ENCODE data around the gene DOCK4.

DOCK4 gene

DNA sequence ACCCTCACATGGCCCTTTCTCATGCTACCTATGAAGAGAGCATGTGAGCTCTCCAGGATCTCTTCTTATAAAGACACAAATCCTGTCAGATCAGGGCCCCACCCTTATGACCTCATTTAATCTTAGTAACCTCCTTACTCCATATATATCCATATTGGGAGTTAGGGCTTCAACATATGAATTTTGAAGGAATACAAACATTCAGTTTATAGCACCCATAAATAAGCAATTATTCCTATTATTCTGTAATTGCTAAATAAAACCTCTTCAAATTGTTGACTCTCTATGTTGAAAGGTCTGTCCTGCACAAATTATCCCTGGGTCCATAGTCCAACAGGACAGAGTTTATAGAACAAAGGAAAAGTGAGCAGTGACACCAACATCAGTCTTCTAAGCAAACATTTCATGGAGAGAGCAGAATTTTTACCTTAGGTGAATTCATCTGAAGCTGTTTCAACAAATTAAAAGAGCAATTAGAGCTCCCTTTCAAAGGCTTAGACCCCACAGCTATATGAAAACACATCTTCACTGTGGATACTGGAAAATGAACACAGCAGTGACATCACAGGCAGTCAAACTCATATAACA, 12.2 kb downstream of the DOCK4 start:
- no peak for DNase-seq (ENCODE audit: extremely low read depth in 1 of 2, low read depth in 1 of 2)

DNA sequence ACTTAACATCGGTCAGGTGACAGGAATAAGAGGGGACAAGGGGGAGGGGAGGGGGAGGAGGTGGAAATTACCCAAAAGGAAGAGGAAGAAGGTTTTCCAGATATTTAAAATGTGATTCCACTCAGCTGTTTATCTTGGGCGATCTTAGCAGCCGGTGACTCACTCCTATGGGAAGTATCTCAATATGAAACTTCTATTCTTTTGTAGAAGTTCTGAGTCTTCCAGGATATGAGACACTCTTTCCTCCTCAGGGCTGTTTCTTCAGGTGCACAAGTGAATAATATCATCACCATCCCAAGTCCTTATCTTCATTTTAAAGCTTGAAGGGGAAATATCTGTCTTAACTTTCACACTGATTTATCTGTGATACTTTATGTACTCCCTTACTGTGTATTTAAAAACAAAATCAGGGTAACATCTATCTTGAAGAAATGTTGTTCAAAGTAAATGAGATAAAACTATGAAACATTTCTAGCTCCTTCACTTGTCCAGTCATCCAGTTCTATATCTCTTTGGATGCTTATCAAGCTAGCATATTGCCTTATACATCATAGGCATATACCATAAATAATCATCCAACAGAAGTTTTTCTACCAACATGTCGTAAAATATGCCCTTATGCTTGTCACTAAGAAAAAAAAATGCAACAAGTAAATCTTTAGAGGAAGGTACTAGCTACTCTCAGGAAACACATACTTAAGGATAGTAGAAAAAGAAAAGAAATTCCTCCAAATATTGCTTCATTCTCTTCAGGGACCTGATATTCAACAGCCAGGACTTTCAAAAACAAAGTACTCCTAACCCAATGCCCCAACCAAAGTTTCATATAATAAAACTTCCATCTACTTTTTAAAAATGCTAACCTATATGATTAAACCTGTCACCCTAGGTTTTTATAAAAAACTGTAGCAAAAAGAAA, 13.7 kb downstream of the DOCK4 start:
- DNase-seq (ENCODE audit: extremely low read depth in 1 of 2, low read depth in 1 of 2), result no peak

DNA sequence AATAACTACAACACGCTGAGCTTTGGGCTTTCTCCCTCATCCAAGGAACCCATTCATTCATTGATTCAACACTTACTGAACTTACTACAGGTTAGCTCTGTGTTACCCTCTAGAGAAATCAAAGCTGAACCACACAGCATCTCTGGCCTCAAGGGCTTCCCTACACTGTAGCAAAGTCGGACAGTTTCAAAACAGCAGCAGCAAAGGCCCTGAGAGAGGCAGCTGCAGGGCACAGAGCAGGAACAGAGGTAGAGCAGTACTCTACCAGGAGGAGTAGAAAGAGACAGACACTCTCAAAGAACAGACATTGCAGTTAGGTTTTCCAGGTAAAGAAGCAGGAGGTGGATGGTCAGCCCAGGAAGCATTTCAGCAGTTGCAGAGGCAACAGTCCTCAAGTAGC, 16.1 kb downstream of the DOCK4 start:
- DNase-seq (ENCODE audit: extremely low read depth in 1 of 2, low read depth in 1 of 2), result no peak

DNA sequence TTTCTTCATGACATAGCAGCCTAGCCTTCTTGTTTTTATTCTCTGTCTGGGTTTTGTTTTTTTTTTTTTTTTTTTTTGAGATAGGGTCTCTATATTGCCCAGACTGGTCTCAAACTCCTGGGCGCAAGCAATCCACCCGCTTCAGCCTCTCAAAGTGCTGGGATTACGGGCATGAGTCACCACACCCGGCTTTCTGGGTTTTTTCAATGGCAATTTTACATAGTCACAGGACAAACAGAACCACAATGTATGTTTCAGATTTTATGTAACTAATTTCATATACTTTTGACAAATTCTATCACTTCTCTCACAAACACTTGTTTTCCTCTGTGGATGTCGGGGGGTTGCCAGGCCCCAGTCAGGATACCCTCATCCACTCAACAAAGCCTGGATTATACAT, 16.5 kb downstream of the DOCK4 start:
- DNase-seq (ENCODE audit: extremely low read depth in 1 of 2, low read depth in 1 of 2), result no peak

DNA sequence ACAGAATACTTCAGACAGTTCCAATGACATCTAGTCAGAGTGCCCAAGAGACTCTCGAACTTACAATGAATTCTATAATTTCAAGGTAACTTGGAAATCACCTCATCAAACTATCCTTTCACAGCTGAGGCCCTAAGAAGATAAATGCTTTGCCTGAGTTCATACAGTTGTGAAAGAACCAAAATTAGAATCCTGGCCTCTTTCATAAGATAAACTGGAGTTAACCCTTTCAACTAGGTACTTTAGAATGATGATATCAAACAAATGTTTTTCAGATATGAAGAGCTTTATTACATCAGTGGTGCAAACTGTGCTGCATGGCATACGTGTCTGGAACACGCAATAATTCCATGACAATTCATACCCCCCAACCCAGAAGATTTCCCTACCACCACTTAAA, 17.9 kb downstream of the DOCK4 start:
- no peak for DNase-seq (ENCODE audit: extremely low read depth in 1 of 2, low read depth in 1 of 2)

DNA sequence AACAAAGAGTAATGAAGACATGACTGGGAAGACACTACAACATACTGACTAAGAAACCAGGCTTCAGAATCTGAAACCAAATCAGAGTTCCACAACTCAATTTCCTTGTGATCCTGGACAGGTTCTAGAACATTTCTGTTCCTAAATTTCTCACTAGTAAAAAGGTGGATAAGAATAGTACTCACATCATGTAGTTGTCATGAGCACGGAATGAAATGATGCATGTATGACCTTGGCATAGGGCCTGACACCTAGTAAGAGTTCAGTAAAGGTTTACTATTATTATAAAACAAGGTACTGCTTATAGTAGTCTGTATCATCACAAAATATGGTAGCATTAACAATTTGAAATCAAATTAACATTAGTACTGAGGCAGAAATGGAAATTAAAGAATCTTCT, 19.9 kb downstream of the DOCK4 start:
- DNase-seq (ENCODE audit: extremely low read depth in 1 of 2, low read depth in 1 of 2), result no peak

DNA sequence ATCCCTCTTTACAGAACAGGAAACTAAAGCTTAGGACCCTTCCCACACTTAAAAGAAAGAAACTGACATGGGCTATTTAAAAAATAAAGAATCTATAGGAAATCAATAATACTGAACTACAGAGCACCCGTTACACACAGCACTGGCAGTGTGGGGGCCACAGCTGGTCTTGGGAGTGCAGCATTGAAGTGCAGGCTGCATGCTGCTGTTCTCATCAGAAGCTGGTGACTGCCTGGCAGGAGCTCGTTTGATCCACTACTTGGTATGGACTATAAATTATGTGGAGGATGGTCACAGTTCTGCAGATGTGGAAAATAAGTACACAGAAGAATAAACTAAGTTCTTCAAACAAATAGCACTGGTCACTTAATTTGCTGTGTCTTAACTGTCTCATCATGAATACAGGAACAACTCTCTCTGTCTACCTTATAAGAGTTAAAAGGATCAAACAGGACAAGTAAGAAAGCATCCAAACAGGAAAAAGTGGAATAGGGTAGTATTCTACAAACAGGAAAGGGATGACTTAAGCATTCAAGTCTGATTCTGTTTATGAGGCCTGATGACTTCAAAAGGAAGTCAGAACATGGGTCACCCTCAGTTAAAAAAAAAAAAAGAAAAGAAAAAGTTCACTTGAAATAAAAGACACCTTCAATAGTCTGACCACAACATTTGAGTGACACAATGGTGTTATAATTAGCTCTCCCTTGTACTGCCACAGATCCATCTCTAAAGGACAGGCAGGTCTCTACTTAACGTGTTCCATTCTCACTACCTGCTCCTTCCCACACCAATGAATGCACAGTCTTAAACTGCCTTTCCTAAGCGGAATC, 21.0 kb downstream of the DOCK4 start:
- no peak for DNase-seq (ENCODE audit: extremely low read depth in 1 of 2, low read depth in 1 of 2)

DNA sequence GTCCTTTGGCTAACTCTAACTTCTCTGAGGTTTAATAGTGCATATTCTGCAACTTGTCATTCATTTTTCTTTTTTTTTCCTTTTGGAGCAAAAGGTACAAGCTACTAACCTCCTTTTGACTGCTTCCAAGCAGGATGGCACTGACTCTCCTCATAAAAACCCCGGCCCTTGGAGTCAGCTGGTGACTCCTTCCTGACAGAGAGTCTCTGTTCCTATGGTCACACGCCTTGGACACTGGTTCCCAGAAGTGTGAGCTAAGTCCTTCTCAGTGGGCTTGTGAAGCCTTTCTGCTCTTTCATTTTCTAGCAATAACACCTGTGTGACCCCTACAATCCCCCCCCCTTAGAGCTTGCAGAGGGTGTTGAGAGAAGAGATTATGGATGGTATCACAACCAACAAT, 21.7 kb downstream of the DOCK4 start:
- no peak for DNase-seq (ENCODE audit: extremely low read depth in 1 of 2, low read depth in 1 of 2)

DNA sequence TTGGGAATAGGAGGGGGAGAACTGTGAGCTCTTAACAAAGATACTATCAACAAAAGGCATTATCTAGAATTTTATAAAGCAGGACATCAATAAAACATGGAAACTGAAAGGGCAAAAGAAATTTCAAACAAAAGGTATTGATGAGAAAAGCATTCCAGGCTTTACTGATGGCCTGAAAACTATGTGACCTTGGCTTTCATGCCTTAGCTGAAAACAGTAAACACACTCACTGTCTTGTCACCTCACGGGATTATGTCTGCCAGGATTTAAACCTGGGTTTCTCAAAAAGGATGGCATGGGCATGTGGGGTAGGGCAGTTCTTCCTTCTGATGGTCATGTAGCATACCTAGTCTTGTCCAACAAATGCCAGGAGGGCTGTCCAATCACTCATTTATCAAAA, 22.9 kb downstream of the DOCK4 start:
- DNase-seq (ENCODE audit: extremely low read depth in 1 of 2, low read depth in 1 of 2), result no peak

DNA sequence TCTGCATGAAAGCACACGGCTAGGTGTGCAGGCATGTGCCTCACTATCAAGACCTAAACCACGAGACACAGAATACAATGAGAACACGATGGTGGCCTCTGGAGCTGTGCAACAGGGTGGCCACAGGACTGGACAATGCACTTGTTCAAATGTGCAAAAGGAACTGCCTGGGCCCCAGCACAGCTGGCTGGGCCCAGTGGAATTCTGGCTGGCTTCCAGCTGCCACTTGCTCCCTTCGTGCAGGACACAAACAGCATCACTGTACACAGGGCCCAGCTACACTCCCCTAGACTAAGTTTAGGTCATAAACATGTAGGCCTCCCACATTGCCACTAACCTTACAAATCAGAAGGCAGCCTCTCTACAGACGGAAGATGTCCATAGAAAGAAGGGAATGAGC, 23.4 kb downstream of the DOCK4 start:
- DNase-seq (ENCODE audit: extremely low read depth in 1 of 2, low read depth in 1 of 2), result no peak

DNA sequence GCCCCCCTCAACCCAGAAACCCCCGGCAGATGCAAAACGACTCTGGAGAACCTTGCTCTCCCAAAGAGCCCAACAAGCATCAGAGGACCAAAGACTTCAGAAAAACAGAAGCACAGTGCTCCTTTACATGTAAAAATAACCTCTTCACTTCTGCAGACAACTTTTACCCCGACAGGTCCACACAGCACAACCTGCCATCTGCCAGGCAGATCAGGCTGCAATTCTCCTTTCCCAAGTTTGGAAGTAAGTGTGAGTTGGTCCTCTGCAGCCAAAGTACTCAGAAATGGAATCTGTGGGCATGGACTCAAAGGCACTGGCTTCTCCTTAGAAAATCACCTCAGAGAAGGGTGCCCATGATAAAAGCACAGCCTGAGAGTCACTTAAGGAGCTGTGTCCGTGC, 26.0 kb downstream of the DOCK4 start:
- no peak for DNase-seq (ENCODE audit: extremely low read depth in 1 of 2, low read depth in 1 of 2)

DNA sequence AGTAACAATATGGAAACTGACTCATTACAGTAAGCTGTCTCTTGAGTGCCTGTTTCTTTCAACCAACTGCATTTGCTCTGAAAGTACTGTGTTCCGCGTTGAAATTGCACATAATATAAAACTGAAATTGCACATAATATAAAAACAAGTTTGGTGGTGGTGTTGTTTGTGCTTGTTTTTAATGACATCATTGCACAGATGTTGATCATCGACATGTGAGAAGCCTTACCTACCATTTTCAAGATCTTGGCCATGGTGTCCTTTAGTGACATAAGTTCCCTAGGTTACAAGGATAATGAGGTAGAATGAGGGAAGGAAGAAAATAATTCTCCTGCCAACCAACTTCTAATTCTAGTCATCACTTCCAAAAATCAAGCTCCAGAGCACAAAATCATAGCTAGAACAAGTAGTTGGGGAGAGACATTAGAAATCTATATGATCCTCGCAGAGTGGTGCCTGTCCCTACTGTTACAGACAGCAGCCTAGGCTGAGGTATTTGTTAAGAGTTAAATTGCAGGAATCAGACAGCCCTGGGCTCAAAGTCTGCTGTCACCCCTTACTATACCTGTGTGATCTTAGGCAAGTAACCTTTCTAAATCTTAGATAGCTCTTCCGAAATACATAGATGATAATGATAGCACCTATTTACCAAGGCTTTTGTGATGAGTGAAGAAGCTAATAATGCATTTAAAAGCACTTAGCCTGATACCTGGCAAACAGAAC, 29.3 kb downstream of the DOCK4 start:
- no peak for DNase-seq (ENCODE audit: extremely low read depth in 1 of 2, low read depth in 1 of 2)

DNA sequence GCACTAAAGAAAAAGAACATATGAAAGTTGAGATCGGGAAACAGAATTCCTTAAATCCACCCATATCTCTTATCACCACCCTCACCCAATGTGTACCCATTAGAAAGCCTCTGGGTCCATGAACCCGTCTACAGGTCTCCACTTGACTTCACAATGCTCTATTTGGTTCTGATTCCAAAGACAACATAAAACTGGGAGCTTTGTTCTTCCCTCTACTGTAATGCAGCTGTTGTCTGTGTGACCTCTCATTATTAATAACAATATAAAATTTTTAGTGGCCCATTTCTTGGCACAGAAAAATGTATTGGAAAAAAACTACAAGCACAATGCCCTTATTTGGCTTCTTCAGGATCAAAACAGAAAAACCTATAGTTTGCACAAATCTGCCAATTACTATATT, 30.0 kb downstream of the DOCK4 start:
- no peak for DNase-seq (ENCODE audit: extremely low read depth in 1 of 2, low read depth in 1 of 2)

DNA sequence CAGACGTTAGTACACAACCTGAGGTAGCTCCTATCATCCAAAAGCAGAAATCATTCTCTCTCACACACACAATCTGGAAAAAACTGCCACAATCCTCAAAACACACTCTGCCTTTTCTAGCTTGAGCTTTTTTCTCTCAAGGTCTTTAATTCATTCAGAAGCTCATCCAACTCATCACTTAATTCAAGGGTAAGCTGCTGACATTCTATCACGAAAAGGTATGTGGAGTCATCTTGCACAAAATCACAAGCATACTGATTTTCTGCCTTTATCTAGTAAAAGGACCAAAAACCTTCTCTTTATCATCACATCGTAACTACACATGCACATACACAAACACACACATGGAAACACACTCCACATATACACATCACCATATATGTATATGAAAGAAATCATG, 32.0 kb downstream of the DOCK4 start:
- DNase-seq (ENCODE audit: extremely low read depth in 1 of 2, low read depth in 1 of 2), result no peak

DNA sequence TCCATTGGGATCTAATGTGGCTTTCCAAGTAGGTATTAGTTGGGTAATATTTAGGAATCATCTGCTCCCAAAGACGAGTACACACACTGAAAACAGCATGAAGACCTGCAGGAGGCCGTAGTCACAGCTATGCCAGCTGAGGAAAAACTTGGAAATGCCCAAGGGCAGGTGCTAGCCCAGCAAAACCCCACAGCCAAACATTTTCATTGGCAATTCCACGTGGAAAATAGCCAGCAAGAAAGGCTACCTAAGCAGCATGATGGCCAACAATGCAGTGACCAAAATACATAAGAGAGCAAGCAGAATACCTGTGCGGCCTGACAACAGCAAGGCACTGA, 32.7 kb downstream of the DOCK4 start:
- DNase-seq (ENCODE audit: extremely low read depth in 1 of 2, low read depth in 1 of 2), result no peak

DNA sequence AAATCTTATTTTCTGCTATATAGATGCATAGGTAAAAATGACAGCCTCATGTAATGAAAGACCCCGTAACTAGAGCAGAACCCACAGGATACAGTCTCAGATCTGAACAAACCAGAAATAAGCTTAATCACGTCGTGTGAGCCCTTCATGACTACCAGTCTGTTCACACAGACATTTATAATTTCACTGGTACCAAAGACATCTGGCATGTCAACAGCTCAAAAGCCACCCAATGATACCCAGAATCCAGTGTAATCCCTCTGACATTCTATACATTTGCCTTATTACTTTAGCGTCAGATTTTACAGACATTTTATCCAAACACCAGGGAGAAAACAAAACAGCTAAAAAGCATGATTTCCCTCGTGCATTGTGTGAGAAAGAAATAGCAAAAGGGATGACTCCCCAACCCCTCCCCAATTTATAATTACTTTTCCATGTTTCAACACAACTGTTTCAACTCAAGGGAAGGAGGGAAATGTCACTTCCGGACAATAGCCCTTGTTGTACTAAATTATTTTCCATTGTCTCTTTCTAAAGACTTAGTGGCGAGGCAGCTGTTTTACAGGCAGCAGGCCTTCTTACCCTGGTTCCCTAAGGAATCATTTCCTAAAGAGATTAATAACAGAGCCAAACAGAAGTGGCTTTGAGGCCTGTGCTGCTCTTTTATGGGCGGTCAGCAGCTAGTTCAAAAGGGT, 33.2 kb downstream of the DOCK4 start:
- DNase-seq (ENCODE audit: extremely low read depth in 1 of 2, low read depth in 1 of 2), result no peak

DNA sequence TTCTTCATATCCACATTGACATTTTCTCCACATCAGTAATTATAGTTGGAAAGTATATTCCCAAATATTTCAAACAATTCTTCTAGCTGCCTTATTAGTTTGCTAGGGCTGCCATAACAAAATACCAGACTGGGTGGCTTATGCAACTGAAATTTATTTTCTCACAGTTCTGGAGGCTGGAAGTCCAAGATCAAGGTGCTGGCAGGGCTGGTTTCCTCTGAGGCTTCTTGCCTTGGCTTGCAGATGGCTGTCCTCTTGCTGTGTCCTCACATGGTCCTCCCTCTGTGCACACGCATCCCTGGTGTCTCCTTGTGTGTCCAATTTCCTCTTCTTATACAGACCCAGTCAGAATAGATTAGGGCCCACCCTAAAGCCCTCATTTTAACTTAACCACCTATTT, 34.5 kb downstream of the DOCK4 start:
- DNase-seq (ENCODE audit: extremely low read depth in 1 of 2, low read depth in 1 of 2), result no peak

DNA sequence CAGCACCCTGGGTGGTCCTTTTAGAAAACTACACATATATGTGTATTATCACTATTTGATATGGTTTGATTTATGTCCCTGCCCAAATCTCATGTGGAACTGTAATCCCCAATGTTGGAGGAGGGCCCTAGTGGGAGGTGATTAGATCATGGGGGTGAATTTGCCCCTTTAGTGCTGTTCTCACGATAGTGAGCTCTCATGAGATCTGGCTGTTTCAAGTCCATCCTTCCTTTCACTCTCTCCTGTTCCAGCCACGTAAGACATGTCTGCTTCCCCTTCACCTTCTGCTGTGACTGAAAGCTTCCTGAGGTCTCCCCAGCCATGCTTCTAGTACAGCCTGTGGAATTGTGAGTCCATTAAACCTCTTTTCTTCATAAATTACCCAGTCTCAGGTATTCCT, 37.3 kb downstream of the DOCK4 start:
- no peak for DNase-seq (ENCODE audit: extremely low read depth in 1 of 2, low read depth in 1 of 2)

DNA sequence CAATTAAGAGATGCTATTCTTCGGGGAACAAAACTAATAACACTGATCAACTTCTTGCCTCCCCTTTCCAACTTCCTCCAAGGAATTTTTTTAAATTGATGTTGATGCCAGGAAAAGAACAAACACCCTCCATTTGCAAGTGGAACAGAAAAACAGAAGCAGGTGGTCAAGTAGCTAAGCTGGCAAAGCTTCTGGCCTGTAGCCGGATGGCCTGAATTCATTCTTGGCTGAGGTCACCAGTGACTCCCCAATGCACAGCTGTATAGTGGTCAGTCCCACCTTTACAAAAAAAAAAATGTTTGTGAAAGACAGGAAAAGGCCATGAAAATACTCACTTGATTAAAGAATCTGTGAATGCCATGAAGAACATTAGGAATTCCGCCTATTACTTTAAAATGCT, 39.1 kb downstream of the DOCK4 start:
- DNase-seq (ENCODE audit: extremely low read depth in 1 of 2, low read depth in 1 of 2), result no peak

DNA sequence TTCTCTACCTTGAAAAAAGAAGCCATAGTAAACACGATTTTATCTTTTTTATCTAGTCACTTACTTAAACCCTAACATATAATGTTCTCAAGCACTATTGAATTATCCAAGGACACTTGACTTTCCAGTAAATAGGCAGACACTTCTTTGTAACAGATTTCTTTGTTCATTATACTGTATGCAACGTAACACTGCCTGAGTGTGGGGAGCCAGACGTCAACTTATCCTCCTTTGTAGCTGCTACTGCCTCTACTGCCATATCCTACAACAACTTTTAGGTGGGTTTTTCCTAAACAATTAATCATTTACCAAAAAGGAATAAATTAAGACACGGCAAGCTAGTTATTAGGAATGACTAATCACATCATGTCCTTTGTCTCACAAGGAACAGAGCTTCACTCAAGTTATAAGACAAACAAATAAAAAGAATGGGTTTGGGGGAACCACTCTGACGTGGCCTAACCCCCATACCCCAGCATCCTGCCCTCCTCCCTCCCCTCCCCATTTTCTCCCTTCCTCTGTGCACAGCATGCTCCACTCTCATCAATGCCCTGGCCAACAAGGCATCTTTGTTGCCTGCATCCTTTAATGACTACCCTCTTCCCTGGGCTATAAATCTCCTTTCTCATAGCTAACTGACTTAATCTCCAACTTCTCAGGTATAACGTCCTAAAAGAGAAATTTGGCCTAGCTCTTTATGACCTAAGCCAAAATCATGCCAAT, 43.3 kb downstream of the DOCK4 start:
- DNase-seq (ENCODE audit: extremely low read depth in 1 of 2, low read depth in 1 of 2), result no peak
